H9 (cell line): ENCODE data around the gene SEPTIN3. TPM values are rescaled to one million over a fixed set of nuclear protein-coding genes. Genes with fewer than 3 reads are reported as not detected.

Source experiments
- DNase-seq: peaks from one replicate; pipeline ENCODE4 v3.0.0-alpha.2; 2017
- H2AFZ ChIP-seq: one replicate; pipeline ENCODE4 v1.6.1; 2013; ENCODE audit warnings: mild to moderate bottlenecking, low read length, control low read depth, moderate library complexity
- H2AK5ac ChIP-seq: 2 replicates; pipeline ENCODE4 v1.6.1; 2013; ENCODE audit warnings: low read length, control low read depth, mixed read lengths; ENCODE audit not compliant: insufficient read length
- H2BK120ac ChIP-seq: one replicate; pipeline ENCODE4 v1.6.1; 2013; ENCODE audit warnings: low read depth, mild to moderate bottlenecking, low read length, control low read depth, inconsistent platforms; ENCODE audit not compliant: poor library complexity, severe bottlenecking
- H2BK12ac ChIP-seq: 2 replicates; pipeline ENCODE4 v1.6.1; 2013; ENCODE audit warnings: low read length, control low read depth, mixed read lengths, low read depth; ENCODE audit not compliant: insufficient read length
- H2BK15ac ChIP-seq: 2 replicates; pipeline ENCODE4 v1.6.1; 2013; ENCODE audit warnings: low read depth, low read length, control low read depth
- H2BK20ac ChIP-seq: one replicate; pipeline ENCODE4 v1.6.1; 2013; ENCODE audit warnings: low read depth, mild to moderate bottlenecking, low read length, control low read depth, inconsistent platforms; ENCODE audit not compliant: poor library complexity, severe bottlenecking
- H2BK5ac ChIP-seq: 2 replicates; pipeline ENCODE4 v1.6.1; 2013; ENCODE audit warnings: low read length, control low read depth, mixed read lengths; ENCODE audit not compliant: insufficient read length
- H3K14ac ChIP-seq: 2 replicates; pipeline ENCODE4 v1.6.1; 2013; ENCODE audit warnings: low read length, control low read depth; ENCODE audit not compliant: insufficient read depth
- H3K18ac ChIP-seq: 2 replicates; pipeline ENCODE4 v1.6.1; 2013; ENCODE audit warnings: low read depth, mild to moderate bottlenecking, mixed read lengths, low read length, control low read depth; ENCODE audit not compliant: insufficient read length
- H3K23ac ChIP-seq: 2 replicates; pipeline ENCODE4 v1.6.1; 2013; ENCODE audit warnings: low read length, control low read depth, mixed read lengths, low read depth; ENCODE audit not compliant: insufficient read length
- H3K23me2 ChIP-seq: 2 replicates; pipeline ENCODE4 v1.6.1; 2013; ENCODE audit warnings: low read depth, mild to moderate bottlenecking, mixed read lengths, low read length, control low read depth; ENCODE audit not compliant: insufficient read length, poor library complexity, severe bottlenecking
- H3K27ac ChIP-seq: 2 replicates; pipeline ENCODE4 v1.5.1; 2013; ENCODE audit warnings: low read length, control low read depth, mixed read lengths, low read depth; ENCODE audit not compliant: insufficient read length
- H3K27me3 ChIP-seq: 2 replicates; pipeline ENCODE4 v1.6.1; 2013; ENCODE audit warnings: low read length, control low read depth, inconsistent platforms; ENCODE audit not compliant: insufficient read depth
- H3K4ac ChIP-seq: 2 replicates; pipeline ENCODE4 v1.6.1; 2013; ENCODE audit warnings: low read depth, mild to moderate bottlenecking, control low read depth, inconsistent platforms, low read length, moderate library complexity
- H3K4me1 ChIP-seq: 2 replicates; pipeline ENCODE4 v1.6.1; 2013; ENCODE audit warnings: low read length, control low read depth, inconsistent platforms; ENCODE audit not compliant: insufficient read depth
- H3K4me2 ChIP-seq: 2 replicates; pipeline ENCODE4 v1.6.1; 2013; ENCODE audit warnings: low read length, control low read depth, mixed read lengths; ENCODE audit not compliant: insufficient read length, insufficient read depth
- H3K56ac ChIP-seq: 2 replicates; pipeline ENCODE4 v1.6.1; 2013; ENCODE audit warnings: low read depth, mild to moderate bottlenecking, mixed read lengths, low read length, control low read depth; ENCODE audit not compliant: insufficient read length
- H3K79me1 ChIP-seq: 2 replicates; pipeline ENCODE4 v1.6.1; 2013; ENCODE audit warnings: low read depth, mild to moderate bottlenecking, moderate library complexity, low read length, control low read depth, inconsistent platforms; ENCODE audit not compliant: insufficient read depth, poor library complexity, severe bottlenecking
- H3K79me2 ChIP-seq: 2 replicates; pipeline ENCODE4 v1.6.1; 2013; ENCODE audit warnings: low read length, control low read depth, inconsistent platforms; ENCODE audit not compliant: insufficient read depth
- H3K9ac ChIP-seq: 2 replicates; pipeline ENCODE4 v1.6.1; 2013; ENCODE audit warnings: low read length, control low read depth, mixed read lengths; ENCODE audit not compliant: insufficient read length; ENCODE audit errors: extremely low read depth
- H3K9me3 ChIP-seq: one replicate; pipeline ENCODE4 v1.6.1; 2013; ENCODE audit warnings: low read depth, low read length, inconsistent platforms; ENCODE audit not compliant: control insufficient read depth
- H3T11ph ChIP-seq: one replicate; pipeline ENCODE4 v1.6.1; 2013; ENCODE audit warnings: mild to moderate bottlenecking, low read length, control low read depth, inconsistent platforms
- H4K20me1 ChIP-seq: one replicate; pipeline ENCODE4 v1.6.1; 2013; ENCODE audit not compliant: control insufficient read depth, insufficient read length, insufficient read depth
- H4K5ac ChIP-seq: 2 replicates; pipeline ENCODE4 v1.6.1; 2013; ENCODE audit warnings: low read depth, mild to moderate bottlenecking, mixed read lengths, low read length, control low read depth; ENCODE audit not compliant: insufficient read length
- H4K8ac ChIP-seq: replicated peaks from 2 replicates; pipeline ENCODE4 v1.6.1; 2013; ENCODE audit warnings: low read length, control low read depth, mixed read lengths, low read depth; ENCODE audit not compliant: insufficient read length
- H4K91ac ChIP-seq: 2 replicates; pipeline ENCODE4 v1.6.1; 2013; ENCODE audit warnings: low read depth, mild to moderate bottlenecking, moderate library complexity, mixed read lengths, low read length, control low read depth; ENCODE audit not compliant: insufficient read length
- H3K27ac Mint-ChIP-seq, 3 experiments: 2 replicates in 2 of 3; 3 replicates in 1 of 3; pipeline ENCODE4 v1.8.0; 2020 to 2021; ENCODE audit warnings: mixed read lengths in 3 of 3, mild to moderate bottlenecking in 1 of 3, moderate library complexity in 1 of 3
- H3K27me3 Mint-ChIP-seq: 2 replicates; pipeline ENCODE4 v1.8.0; 2021; ENCODE audit warnings: low read depth, mild to moderate bottlenecking, moderate library complexity, mixed read lengths
- H3K36me3 Mint-ChIP-seq, 3 experiments: 2 replicates in 2 of 3; 3 replicates in 1 of 3; pipeline ENCODE4 v1.8.0; 2020 to 2021; ENCODE audit warnings: low read depth in 3 of 3, mixed read lengths in 3 of 3; ENCODE audit not compliant: insufficient read depth in 1 of 3
- H3K4me1 Mint-ChIP-seq, 2 experiments: 2 replicates each; pipeline ENCODE4 v1.8.0; 2020; ENCODE audit warnings: mixed read lengths in 2 of 2
- H3K4me3 Mint-ChIP-seq, 2 experiments: 2 replicates in 1 of 2; 3 replicates in 1 of 2; pipeline ENCODE4 v1.8.0; 2020 to 2021; ENCODE audit warnings: mild to moderate bottlenecking in 2 of 2, mixed read lengths in 2 of 2, moderate library complexity in 1 of 2
- H3K9me3 Mint-ChIP-seq, 2 experiments: 2 replicates in 1 of 2; 3 replicates in 1 of 2; pipeline ENCODE4 v1.8.0; 2020; ENCODE audit warnings: mild to moderate bottlenecking in 2 of 2, mixed read lengths in 2 of 2, moderate library complexity in 1 of 2
- CTCF ChIP-seq: fragments of 200-600 bp; sonication (generic); conservative IDR thresholded peaks from 3 replicates; pipeline ENCODE4 v1.8.0; 2021; ENCODE audit warnings: antibody characterized with exemption, mild to moderate bottlenecking
- WGBS: extraction: QIAGEN DNeasy Blood & Tissue Kit; methylation state at CpG from one replicate; pipeline ENCODE4 v1.1.7; 2013; ENCODE audit warnings: missing lambda C conversion rate, low lambda C conversion rate, mixed read lengths; ENCODE audit not compliant: insufficient read length; ENCODE audit errors: extremely low coverage; 5-methylcytosine and 5-hydroxymethylcytosine counted together
- total RNA-seq: library from RNA; stranded (reverse); gene quantifications from 2 replicates; pipeline ENCODE4 v1.2.1, GENCODE V29; 2021

The SEPTIN3 gene
- total RNA-seq, 1 experiment from 2014 or later = 33.3 TPM

- Histone ChIP-seq H4K8ac (no peak overlapping the region), H3K56ac (no peak overlapping the region), H4K91ac (no peak overlapping the region), H3K27me3 (no peaks in the 10 kb centered on the region), H3K23ac (no peak overlapping the region), H2AK5ac (no peak overlapping the region), H3K9me3 (no peaks in the 10 kb centered on the region), H3K4me1 (peaks cover 3% of the 10 kb centered on the region; the same call in 1 of the 2 replicates), H2BK15ac (no peak overlapping the region), H4K20me1 (no peaks in the 10 kb centered on the region), H2BK5ac (no peak overlapping the region), H3K9ac (no peak overlapping the region), H3K23me2 (peaks cover 9% of the 10 kb centered on the region), H3K4ac (no peak overlapping the region), H3K18ac (no peak overlapping the region), H3K14ac (no peak overlapping the region), H2BK12ac (no peak overlapping the region), H2BK120ac (no peak overlapping the region), H2BK20ac (no peak overlapping the region), H3T11ph (no peak overlapping the region), H3K79me2 (no peaks in the 10 kb centered on the region; the same call in 1 of the 2 replicates), H3K27ac (no peak overlapping the region), H3K79me1 (no peaks in the 10 kb centered on the region), H4K5ac (no peak overlapping the region), H3K4me2 (no peak overlapping the region), H2AFZ (no peak overlapping the region)
- no peaks in the 10 kb centered on the region for H3K9me3 Mint-ChIP-seq
- WGBS = no CpG with 5 or more reads among the region's 7 CpGs
- H3K27ac Mint-ChIP-seq = peak overlapping the region in 1 of 3 experiments; percentile 57; a peak in 2 of 7 replicates
- no peak for TF ChIP-seq CTCF
- H3K4me1 Mint-ChIP-seq = peaks cover 22 to 49% of the 10 kb centered on the region in 2 experiments
- no peak overlapping the region for H3K4me3 Mint-ChIP-seq
- peaks cover 10 to 15% (median 13%) of the 10 kb centered on the region in 3 experiments; a peak in 6 of 7 replicates for H3K36me3 Mint-ChIP-seq
- H3K27me3 Mint-ChIP-seq = peaks cover 3% of the 10 kb centered on the region
- no peak for DNase-seq
Measured at GRCh38 chr22:41949297-41949965, 19.8 kb upstream of the SEPTIN3 start.
